Natural killer cell (primary cell): ENCODE measurements around the gene HOXD11. TPM values are rescaled to one million over a fixed set of nuclear protein-coding genes. Genes with fewer than 3 reads are reported as not detected.

Experiments
- ATAC-seq, 3 donors: fragments of 150-1000 bp in 2 of 3; fragments of 200-7000 bp in 1 of 3; cut with Tn5 transposase; 1 replicate in 1 of 3; 2 replicates in 2 of 3; pipeline ENCODE4 v1.10.0; 2021; ENCODE audit warnings: mild to moderate bottlenecking in 2 of 3, moderate library complexity in 2 of 3
- DNase-seq, 2 donors: peaks; one replicate each; pipeline versions ENCODE4 v3.0.0 to v3.0.0-alpha.2; 2013 to 2021; ENCODE audit warnings: mixed read lengths in 1 of 2
- H3K27ac ChIP-seq: one replicate; pipeline ENCODE4 v1.5.1; 2013; ENCODE audit warnings: mild to moderate bottlenecking, low read length
- H3K27me3 ChIP-seq: one replicate; pipeline ENCODE4 v1.6.1; 2013; ENCODE audit warnings: low read length; ENCODE audit not compliant: control insufficient read depth, insufficient read depth
- H3K36me3 ChIP-seq: one replicate; pipeline ENCODE4 v1.6.1; 2013; ENCODE audit warnings: low read length; ENCODE audit not compliant: control insufficient read depth, insufficient read depth
- H3K4me1 ChIP-seq: one replicate; pipeline ENCODE4 v1.6.1; 2013; ENCODE audit warnings: low read length; ENCODE audit not compliant: control insufficient read depth, insufficient read depth
- H3K4me3 ChIP-seq: one replicate; pipeline ENCODE4 v1.5.1; 2013; ENCODE audit warnings: low read length
- H3K9me3 ChIP-seq: one replicate; pipeline ENCODE4 v1.6.1; 2013; ENCODE audit warnings: low read length; ENCODE audit not compliant: control insufficient read depth, insufficient read depth
- H3K27ac Mint-ChIP-seq, 2 donors: one replicate each; pipeline ENCODE4 v1.8.0; 2022; ENCODE audit warnings: mild to moderate bottlenecking in 2 of 2, mixed read lengths in 2 of 2, moderate library complexity in 1 of 2
- H3K27me3 Mint-ChIP-seq, 2 donors: one replicate each; pipeline ENCODE4 v1.8.0; 2022; ENCODE audit warnings: low read depth in 2 of 2, mixed read lengths in 2 of 2
- H3K36me3 Mint-ChIP-seq: one replicate; pipeline ENCODE4 v1.8.0; 2022; ENCODE audit warnings: mixed read lengths
- H3K4me1 Mint-ChIP-seq, 2 donors: one replicate each; pipeline ENCODE4 v1.8.0; 2022; ENCODE audit warnings: mixed read lengths in 2 of 2
- H3K4me3 Mint-ChIP-seq: one replicate; pipeline ENCODE4 v1.8.0; 2022; ENCODE audit warnings: mild to moderate bottlenecking, moderate library complexity, mixed read lengths
- H3K9me3 Mint-ChIP-seq, 2 donors: one replicate each; pipeline ENCODE4 v1.8.0; 2022; ENCODE audit warnings: mixed read lengths in 2 of 2
- CTCF ChIP-seq: fragments of 200-600 bp; IDR thresholded peaks from one replicate; pipeline ENCODE4 v1.8.0; 2022; ENCODE audit warnings: antibody characterized with exemption
- WGBS: methylation state at CpG from one replicate; pipeline ENCODE4 v1.1.7; 2013; ENCODE audit warnings: missing lambda C conversion rate; ENCODE audit not compliant: insufficient coverage; 5-methylcytosine and 5-hydroxymethylcytosine counted together
- intact Hi-C: fragments of 100-400 bp; cut with micrococcal nuclease; formaldehyde crosslinking; loops from one replicate; pipeline ENCODE4 v1.14.2; 2022
- total RNA-seq, 4 donors: library from RNA; stranded (reverse); fragments of 120-200 nt in 1 of 4; gene quantifications; one replicate each; pipeline versions ENCODE4 v1.2.3 to v1.2.4, GENCODE V29; 2013 to 2022

Gene HOXD11
- total RNA-seq, 3 donors from 2014 or later (not counting 1 experiment from before 2014, with no cell fraction given): not detected

- no peaks in the 10 kb centered on the region for H3K36me3 ChIP-seq
- intact Hi-C loops: no loop called here
- peaks cover 88% of the 10 kb centered on the region for H3K27me3 ChIP-seq
- Mint-ChIP-seq H3K9me3 (no peaks in the 10 kb centered on the region), H3K4me1 (peaks cover 18 to 39% of the 10 kb centered on the region in 2 donors), H3K36me3 (peaks cover 6% of the 10 kb centered on the region), H3K4me3 (no peak overlapping the region), H3K27me3 (peaks cover 74 to 77% of the 10 kb centered on the region in 2 donors), H3K27ac (no peak overlapping the region)
- H3K27ac ChIP-seq: no peak overlapping the region
- no peak overlapping the region for H3K4me3 ChIP-seq
- no peak for TF ChIP-seq CTCF
- ATAC-seq (no peak), DNase-seq (no peak)
- peaks cover 2% of the 10 kb centered on the region for H3K9me3 ChIP-seq
- peaks cover 24% of the 10 kb centered on the region for H3K4me1 ChIP-seq
- WGBS: 6% methylated on average over 11 of the region's 12 CpGs
Measured at GRCh38 chr2:176094349-176094748, 12.7 kb upstream of the HOXD11 start.

- H3K36me3 ChIP-seq: no peaks in the 10 kb centered on the region
- Mint-ChIP-seq H3K9me3 (no peaks in the 10 kb centered on the region), H3K36me3 (peaks cover 6% of the 10 kb centered on the region), H3K4me3 (peak overlapping the region; percentile 52), H3K27me3 (peaks cover 71 to 72% of the 10 kb centered on the region in 2 donors), H3K4me1 (peaks cover 18 to 39% of the 10 kb centered on the region in 2 donors), H3K27ac (no peak overlapping the region)
- peaks cover 3% of the 10 kb centered on the region for H3K9me3 ChIP-seq
- DNase-seq (no peak), ATAC-seq (no peak)
- WGBS: 21% methylated on average over 5 of the region's 5 CpGs
- no peak overlapping the region for H3K27ac ChIP-seq
- H3K4me3 ChIP-seq: no peak overlapping the region
- intact Hi-C loops: loop anchor here (5.0 kb wide), 1 partner anchor 843 kb away; no protein-coding TSS in a partner anchor
- H3K27me3 ChIP-seq: peaks cover 87% of the 10 kb centered on the region
- H3K4me1 ChIP-seq: peaks cover 24% of the 10 kb centered on the region
- no peak for TF ChIP-seq CTCF
Measured at GRCh38 chr2:176095421-176095820, 11.7 kb upstream of the HOXD11 start.

- DNase-seq (peak in 1 of 2 donors; percentile 40), ATAC-seq (peak in 2 of 3 donors; percentile 29 to 34)
- Mint-ChIP-seq H3K4me1 (peaks cover 18 to 34% of the 10 kb centered on the region in 2 donors), H3K27ac (no peak overlapping the region), H3K9me3 (no peaks in the 10 kb centered on the region), H3K27me3 (peaks cover 72 to 73% of the 10 kb centered on the region in 2 donors), H3K36me3 (peaks cover 6% of the 10 kb centered on the region), H3K4me3 (peak overlapping the region; percentile 84)
- Histone ChIP-seq H3K36me3 (no peaks in the 10 kb centered on the region), H3K4me3 (peak overlapping the region; percentile 34), H3K27me3 (peaks cover 88% of the 10 kb centered on the region), H3K9me3 (peaks cover 6% of the 10 kb centered on the region), H3K4me1 (peaks cover 24% of the 10 kb centered on the region), H3K27ac (no peak overlapping the region)
- intact Hi-C loops: loop anchor here (5.0 kb wide), 1 partner anchor 844 kb away; no protein-coding TSS in a partner anchor
- 6% methylated on average over 13 of the region's 16 CpGs for WGBS
- no peak for TF ChIP-seq CTCF
Measured at GRCh38 chr2:176096243-176096985, 10.7 kb upstream of the HOXD11 start.
